ENCODE measurements around the gene SAC3D1. TPM values are rescaled to one million over a fixed set of nuclear protein-coding genes. Genes with fewer than 3 reads are reported as not detected.

SAC3D1 gene
- total and polyA plus RNA-seq, 2 of the 8 experiments (the other 6 are each of a cell fraction or from before 2014, with no cell fraction given) = 19.4 to 25.8 TPM

GRCh38 chr11:65026810-65027209, 14.2 kb upstream of the SAC3D1 start (continued):
- TF ChIP-seq CHD7 (IDR thresholded peaks at IDR 0.05; ENCODE audit: insufficient replicate concordance, low read length) (no peak), GTF2F1 (IDR thresholded peaks at IDR 0.05; ENCODE audit: borderline replicate concordance, low read depth, low read length) (no peak), YY1 (IDR thresholded peaks at IDR 0.05; ENCODE audit: low read depth, low read length) (no peak), SP2 (IDR thresholded peaks at IDR 0.05; ENCODE audit: low read length) (no peak), KDM5A (IDR thresholded peaks at IDR 0.05; ENCODE audit: low read length) (no peak), NANOG (IDR thresholded peaks at IDR 0.05; ENCODE audit: insufficient read depth, low read depth, low read length, poor library complexity, severe bottlenecking) (no peak), HDAC2 (IDR thresholded peaks at IDR 0.05; ENCODE audit: borderline replicate concordance in 1 of 2, low read depth in 2 of 2, low read length in 2 of 2) (no peak), KDM4A (IDR thresholded peaks at IDR 0.05; ENCODE audit: low read depth, low read length, severe bottlenecking) (no peak), RNF2 (IDR thresholded peaks at IDR 0.05; ENCODE audit: borderline replicate concordance, low read depth, low read length, missing control alignments, poor library complexity, severe bottlenecking) (no peak), E2F6 (IDR thresholded peaks at IDR 0.05) (no peak)
